Trophoblast cell (in vitro differentiated cells and primary cell): ENCODE measurements around the gene CCDC148.
"Not testable (repeated sequence)": the region's sequence is repeated elsewhere in the genome, so short reads cannot be mapped to it uniquely, and the experiment has no call there.

Experiments used
- DNase-seq, 2 donors: peaks; one replicate each; pipeline ENCODE4 v3.0.0-alpha.2; 2016
- H2AFZ ChIP-seq: 2 replicates; pipeline ENCODE4 v1.6.1; 2013; ENCODE audit warnings: low read length, moderate library complexity, mild to moderate bottlenecking; ENCODE audit not compliant: insufficient read depth, poor library complexity
- H2AK5ac ChIP-seq: 2 replicates; pipeline ENCODE4 v1.6.1; 2013; ENCODE audit warnings: mild to moderate bottlenecking, low read length
- H2BK120ac ChIP-seq: 2 replicates; pipeline ENCODE4 v1.6.1; 2013; ENCODE audit warnings: low read length, mild to moderate bottlenecking, moderate library complexity; ENCODE audit not compliant: insufficient read depth, poor library complexity
- H2BK12ac ChIP-seq: 2 replicates; pipeline ENCODE4 v1.6.1; 2013; ENCODE audit warnings: mild to moderate bottlenecking, low read length, moderate library complexity
- H2BK5ac ChIP-seq: 2 replicates; pipeline ENCODE4 v1.6.1; 2013; ENCODE audit warnings: low read length, low read depth, moderate library complexity, mild to moderate bottlenecking; ENCODE audit not compliant: poor library complexity
- H3K14ac ChIP-seq: 2 replicates; pipeline ENCODE4 v1.6.1; 2013; ENCODE audit warnings: mild to moderate bottlenecking, low read length
- H3K18ac ChIP-seq: 2 replicates; pipeline ENCODE4 v1.6.1; 2013; ENCODE audit warnings: mild to moderate bottlenecking, low read length
- H3K23ac ChIP-seq: 2 replicates; pipeline ENCODE4 v1.6.1; 2013; ENCODE audit warnings: low read length
- H3K27ac ChIP-seq: 2 replicates; pipeline ENCODE4 v1.5.1; 2013; ENCODE audit warnings: low read depth, mild to moderate bottlenecking, inconsistent platforms, low read length, moderate library complexity
- H3K27me3 ChIP-seq: 2 replicates; pipeline ENCODE4 v1.6.1; 2013; ENCODE audit warnings: inconsistent platforms, mild to moderate bottlenecking, low read length, moderate library complexity; ENCODE audit not compliant: insufficient read depth
- H3K36me3 ChIP-seq, 2 experiments: 1 replicate in 1 of 2; 2 replicates in 1 of 2; pipeline ENCODE4 v1.6.1; 2013; ENCODE audit warnings: low read length in 2 of 2, mild to moderate bottlenecking in 2 of 2, moderate library complexity in 1 of 2; ENCODE audit not compliant: insufficient read depth in 2 of 2, control insufficient read depth in 1 of 2
- H3K4ac ChIP-seq: 2 replicates; pipeline ENCODE4 v1.6.1; 2013; ENCODE audit warnings: low read depth, mild to moderate bottlenecking, low read length, moderate library complexity
- H3K4me1 ChIP-seq, 2 experiments: 1 replicate in 1 of 2; 2 replicates in 1 of 2; pipeline ENCODE4 v1.6.1; 2013; ENCODE audit warnings: low read length in 2 of 2, mild to moderate bottlenecking in 2 of 2, moderate library complexity in 1 of 2; ENCODE audit not compliant: insufficient read depth in 2 of 2, control insufficient read depth in 1 of 2
- H3K4me2 ChIP-seq: 2 replicates; pipeline ENCODE4 v1.6.1; 2013; ENCODE audit warnings: inconsistent platforms, mild to moderate bottlenecking, low read length, moderate library complexity
- H3K4me3 ChIP-seq: 2 replicates; pipeline ENCODE4 v1.5.1; 2013; ENCODE audit warnings: mild to moderate bottlenecking, low read depth, low read length, inconsistent platforms
- H3K79me1 ChIP-seq: one replicate; pipeline ENCODE4 v1.6.1; 2013; ENCODE audit warnings: low read length
- H3K79me2 ChIP-seq: 2 replicates; pipeline ENCODE4 v1.6.1; 2013; ENCODE audit warnings: low read length, mild to moderate bottlenecking; ENCODE audit not compliant: control insufficient read depth, insufficient read depth, poor library complexity
- H3K9ac ChIP-seq: 2 replicates; pipeline ENCODE4 v1.6.1; 2013; ENCODE audit warnings: mild to moderate bottlenecking, low read length
- H3K9me3 ChIP-seq: 2 replicates; pipeline ENCODE4 v1.6.1; 2013; ENCODE audit warnings: low read depth, mild to moderate bottlenecking, control low read depth, inconsistent platforms, low read length; ENCODE audit not compliant: insufficient read depth
- H4K12ac ChIP-seq: 2 replicates; pipeline ENCODE4 v1.6.1; 2013; ENCODE audit warnings: low read depth, mild to moderate bottlenecking, low read length, moderate library complexity
- H4K8ac ChIP-seq: 2 replicates; pipeline ENCODE4 v1.6.1; 2013; ENCODE audit warnings: low read depth, mild to moderate bottlenecking, low read length, moderate library complexity
- H4K91ac ChIP-seq: one replicate; pipeline ENCODE4 v1.6.1; 2013; ENCODE audit warnings: low read depth, mild to moderate bottlenecking, low read length, moderate library complexity
- whole genome bisulfite sequencing: extraction: QIAGEN DNeasy Blood & Tissue Kit; methylation state at CpG from one replicate; pipeline ENCODE4 v1.1.7; 2013; ENCODE audit warnings: missing lambda C conversion rate; ENCODE audit not compliant: insufficient read length, insufficient coverage; ENCODE audit errors: extremely low coverage; 5-methylcytosine and 5-hydroxymethylcytosine counted together

The CCDC148 gene

DNA sequence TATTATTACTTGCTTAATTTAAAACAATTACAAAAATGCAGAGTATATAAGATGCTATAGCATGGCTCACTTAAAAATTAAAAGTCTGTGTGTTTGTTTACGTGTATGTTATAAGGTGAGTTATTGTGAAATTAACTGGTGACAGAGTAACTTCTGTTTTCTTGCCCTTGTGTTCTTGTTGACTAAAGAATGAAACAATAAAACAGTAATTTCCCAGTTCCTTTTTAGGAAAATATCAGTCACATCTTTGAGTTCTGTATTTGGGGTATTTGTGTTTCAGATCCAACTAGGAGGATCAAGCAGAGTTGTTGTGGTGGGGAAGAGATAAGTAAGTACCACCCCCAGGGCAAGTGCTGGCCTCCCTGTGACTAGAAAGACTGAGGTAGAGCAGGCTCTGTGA lies 143.6 kb downstream of the CCDC148 start:
- no peaks in the 10 kb centered on the region for H3K79me2 ChIP-seq
- no peak overlapping the region for H3K14ac ChIP-seq
- H3K79me1 ChIP-seq: no peaks in the 10 kb centered on the region
- H3K9me3 ChIP-seq: peaks cover 2% of the 10 kb centered on the region
- no peaks in the 10 kb centered on the region for H3K4me1 ChIP-seq
- no peak overlapping the region for H3K9ac ChIP-seq
- H3K27me3 ChIP-seq: no peaks in the 10 kb centered on the region
- H2BK5ac ChIP-seq: no peak overlapping the region
- H3K4me2 ChIP-seq: no peak overlapping the region
- H3K23ac ChIP-seq: no peak overlapping the region
- no CpG with 5 or more reads among the region's 1 CpG for WGBS
- no peak overlapping the region for H2AFZ ChIP-seq
- H3K27ac ChIP-seq: no peak overlapping the region
- H2AK5ac ChIP-seq: no peak overlapping the region
- H4K91ac ChIP-seq: no peak overlapping the region
- no peak overlapping the region for H2BK120ac ChIP-seq
- H4K12ac ChIP-seq: no peak overlapping the region
- H3K36me3 ChIP-seq: no peaks in the 10 kb centered on the region
- no peak overlapping the region for H3K4me3 ChIP-seq
- no peak overlapping the region for H3K18ac ChIP-seq
- DNase-seq: no peak
- H3K4ac ChIP-seq: no peak overlapping the region
- H4K8ac ChIP-seq: no peak overlapping the region
- no peak overlapping the region for H2BK12ac ChIP-seq

GRCh38 chr2:158310407-158310806 lies 146.1 kb downstream of the CCDC148 start:
- not testable (repeated sequence) for H2BK12ac ChIP-seq, H3K18ac ChIP-seq, H2AK5ac ChIP-seq, H3K9ac ChIP-seq, H4K91ac ChIP-seq, H2BK120ac ChIP-seq, H3K4me1 ChIP-seq, H4K12ac ChIP-seq, H3K23ac ChIP-seq, H2BK5ac ChIP-seq, H3K4me2 ChIP-seq, H3K9me3 ChIP-seq, H4K8ac ChIP-seq, H3K79me2 ChIP-seq, DNase-seq, H3K4ac ChIP-seq, H3K79me1 ChIP-seq, H3K27me3 ChIP-seq, H3K27ac ChIP-seq, H3K36me3 ChIP-seq, H3K4me3 ChIP-seq, H3K14ac ChIP-seq, H2AFZ ChIP-seq
- no CpG with 5 or more reads among the region's 27 CpGs for WGBS

DNA sequence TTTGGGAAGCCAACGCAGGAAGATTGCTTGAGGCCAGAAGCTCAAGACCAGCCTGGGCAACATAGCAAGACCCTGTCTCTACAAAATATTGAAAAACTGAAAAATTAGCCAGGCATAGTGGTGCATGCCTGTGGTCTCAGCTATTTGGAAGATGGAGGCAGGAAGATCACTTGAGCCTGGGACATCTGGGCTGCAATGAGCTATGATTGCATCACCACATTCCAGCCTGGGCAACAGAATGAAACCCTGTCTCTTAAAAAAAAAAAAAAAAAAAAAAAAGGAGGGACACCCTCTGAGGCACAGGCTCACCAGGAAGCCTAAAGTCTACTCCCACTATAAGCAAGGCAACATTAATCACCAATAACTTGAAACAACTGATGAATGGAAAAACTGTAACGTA lies 151.1 kb downstream of the CCDC148 start:
- no peak overlapping the region for H3K14ac ChIP-seq
- no peak overlapping the region for H3K27ac ChIP-seq
- peaks cover 1% of the 10 kb centered on the region for H3K9me3 ChIP-seq
- no peaks in the 10 kb centered on the region for H3K79me2 ChIP-seq
- H3K4me3 ChIP-seq: no peak overlapping the region
- H2BK5ac ChIP-seq: no peak overlapping the region
- no peak overlapping the region for H3K18ac ChIP-seq
- no peak overlapping the region for H2AFZ ChIP-seq
- no peaks in the 10 kb centered on the region for H3K4me1 ChIP-seq
- H4K8ac ChIP-seq: no peak overlapping the region
- no CpG with 5 or more reads among the region's 2 CpGs for WGBS
- no peak overlapping the region for H4K12ac ChIP-seq
- no peak overlapping the region for H2BK12ac ChIP-seq
- peak in 1 of 2 donors; percentile 31 for DNase-seq
- no peak overlapping the region for H3K23ac ChIP-seq
- no peak overlapping the region for H3K9ac ChIP-seq
- no peaks in the 10 kb centered on the region for H3K27me3 ChIP-seq
- no peak overlapping the region for H4K91ac ChIP-seq
- no peaks in the 10 kb centered on the region for H3K79me1 ChIP-seq
- no peaks in the 10 kb centered on the region for H3K36me3 ChIP-seq
- H2AK5ac ChIP-seq: no peak overlapping the region
- H3K4me2 ChIP-seq: no peak overlapping the region
- no peak overlapping the region for H3K4ac ChIP-seq
- no peak overlapping the region for H2BK120ac ChIP-seq

DNA sequence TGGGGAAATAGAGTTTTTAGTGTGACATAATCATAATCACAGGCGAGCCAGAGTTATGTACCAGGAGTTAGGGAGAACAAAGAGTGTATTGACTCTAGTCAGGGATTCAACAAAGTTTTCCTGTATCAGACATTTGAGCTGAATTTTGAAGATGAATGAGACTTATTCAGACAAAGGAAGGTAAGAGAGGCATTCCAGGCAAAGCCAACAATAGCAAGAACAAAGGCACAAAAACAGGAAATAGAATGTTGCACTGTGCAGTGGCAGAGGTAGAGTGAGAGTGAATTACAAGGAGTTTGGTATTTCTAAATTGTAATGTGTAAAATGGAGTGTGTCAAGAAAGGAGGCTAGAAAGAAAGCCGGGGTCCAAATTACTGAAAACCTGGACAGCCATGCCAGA lies 156.2 kb downstream of the CCDC148 start:
- H4K91ac ChIP-seq: no peak overlapping the region
- no peak overlapping the region for H3K27ac ChIP-seq
- no peak overlapping the region for H3K14ac ChIP-seq
- no peak overlapping the region for H2BK5ac ChIP-seq
- H2AFZ ChIP-seq: no peak overlapping the region
- no peak overlapping the region for H4K8ac ChIP-seq
- H3K4me2 ChIP-seq: no peak overlapping the region
- no peak overlapping the region for H3K9ac ChIP-seq
- no peaks in the 10 kb centered on the region for H3K4me1 ChIP-seq
- peaks cover 1% of the 10 kb centered on the region for H3K9me3 ChIP-seq
- H3K18ac ChIP-seq: no peak overlapping the region
- no CpG with 5 or more reads among the region's 2 CpGs for WGBS
- no peaks in the 10 kb centered on the region for H3K36me3 ChIP-seq
- no peak overlapping the region for H2BK120ac ChIP-seq
- H3K79me1 ChIP-seq: no peaks in the 10 kb centered on the region
- DNase-seq: no peak
- no peak overlapping the region for H4K12ac ChIP-seq
- H3K79me2 ChIP-seq: no peaks in the 10 kb centered on the region
- no peak overlapping the region for H3K4me3 ChIP-seq
- H3K4ac ChIP-seq: no peak overlapping the region
- H2BK12ac ChIP-seq: no peak overlapping the region
- H2AK5ac ChIP-seq: no peak overlapping the region
- no peaks in the 10 kb centered on the region for H3K27me3 ChIP-seq
- H3K23ac ChIP-seq: no peak overlapping the region
